HepG2 (cell line): ENCODE results near the gene ZNF530. TPM values are rescaled to one million over a fixed set of nuclear protein-coding genes. Genes with fewer than 3 reads are reported as not detected.

Experiments
- FOXO4 ChIP-seq: sonication (generic); formaldehyde crosslinking; conservative IDR thresholded peaks from 2 replicates; pipeline ENCODE4 v1.8.1; 2023; ENCODE audit warnings: missing genetic modification reagents
- GRHL1 ChIP-seq: sonication (generic); formaldehyde crosslinking; conservative IDR thresholded peaks from 2 replicates; pipeline ENCODE4 v1.8.0; 2022; ENCODE audit warnings: missing genetic modification reagents
- HMGXB3 ChIP-seq: sonication (generic); formaldehyde crosslinking; IDR thresholded peaks from 2 replicates; pipeline ENCODE4 v1.4.0; 2020; ENCODE audit warnings: missing genetic modification reagents, borderline replicate concordance
- HOXA9 ChIP-seq: sonication (generic); formaldehyde crosslinking; IDR thresholded peaks from 2 replicates; pipeline ENCODE4 v1.8.1; 2022; ENCODE audit warnings: missing genetic modification reagents, mild to moderate bottlenecking, moderate library complexity, borderline replicate concordance
- KDM5A ChIP-seq: fragments of 200-600 bp; sonication (generic); IDR thresholded peaks from 2 replicates; pipeline ENCODE4 v1.7.0; 2018; ENCODE audit warnings: antibody characterized with exemption, mild to moderate bottlenecking, low read length, borderline replicate concordance
- MAZ ChIP-seq, 2 experiments: sonication (generic) in 1 of 2; formaldehyde crosslinking in 1 of 2; IDR thresholded peaks; 2 replicates each; pipeline versions ENCODE4 v1.5.0 to v1.6.1; 2012 to 2020; ENCODE audit warnings: low read depth in 2 of 2, mild to moderate bottlenecking in 2 of 2, borderline replicate concordance in 1 of 2, improper control_type of control experiment in 1 of 2, low read length in 1 of 2, missing genetic modification reagents in 1 of 2, moderate library complexity in 1 of 2
- PAXIP1 ChIP-seq: sonication (generic); formaldehyde crosslinking; conservative IDR thresholded peaks from 2 replicates; pipeline ENCODE4 v1.4.0; 2020; ENCODE audit warnings: mild to moderate bottlenecking, missing genetic modification reagents, moderate library complexity
- ZNF598 ChIP-seq: sonication (generic); formaldehyde crosslinking; IDR thresholded peaks from 2 replicates; pipeline ENCODE4 v1.5.1; 2020; ENCODE audit warnings: mild to moderate bottlenecking, missing genetic modification reagents, borderline replicate concordance
- ZSCAN31 ChIP-seq: sonication (generic); formaldehyde crosslinking; IDR thresholded peaks from 2 replicates; pipeline ENCODE4 v1.5.0; 2020; ENCODE audit warnings: low read depth, mild to moderate bottlenecking, missing genetic modification reagents
- ZSCAN5A ChIP-seq: sonication (generic); formaldehyde crosslinking; IDR thresholded peaks from 2 replicates; pipeline ENCODE4 v1.8.0; 2022; ENCODE audit warnings: mild to moderate bottlenecking, missing genetic modification reagents, borderline replicate concordance
- polyA plus RNA-seq, 8 experiments: library from polyadenylated mRNA; depleted of rRNA in 3 of 8; stranded (reverse) in 7 of 8; unstranded in 1 of 8; fragments of >200 nt; fragmentation: Illumina TruSeq in 4 of 8; extraction: Trizol in 4 of 8; gene quantifications; 2 replicates each; pipeline versions ENCODE4 v1.2.1 to v1.2.3, GENCODE V29; 2011 to 2016; ENCODE audit warnings: low read depth in 4 of 8, missing spikeins in 1 of 8, mixed read lengths in 1 of 8; ENCODE audit not compliant: insufficient read depth in 1 of 8
- total RNA-seq, 5 experiments: library from RNA; depleted of rRNA; stranded (reverse); fragments of >200 nt; fragmentation: Illumina TruSeq; extraction: Trizol; gene quantifications; 2 replicates each; pipeline ENCODE4 v1.2.3, GENCODE V29; 2016; ENCODE audit warnings: low read depth in 1 of 5

Gene ZNF530
- total and polyA plus RNA-seq, 2 of the 13 experiments (the other 11 are each of a cell fraction or from before 2014, with no cell fraction given), result 1.1 to 7.8 TPM

- TF ChIP-seq ZSCAN31 (CRISPR knock-in tag), result 0 out of 2 replicates have a peak, but pooled peaks have one; percentile 56
- TF ChIP-seq ZNF598 (CRISPR knock-in tag), result peak; percentile 79
- no peak for TF ChIP-seq GRHL1 (CRISPR knock-in tag)
- TF ChIP-seq PAXIP1, result no peak
- peak; percentile 77 for TF ChIP-seq MAZ (IDR thresholded peaks at IDR 0.05; ENCODE audit: borderline replicate concordance, low read depth, low read length)
- 0 out of 2 replicates have a peak, but pooled peaks have one; percentile 45 for TF ChIP-seq MAZ (CRISPR knock-in tag; IDR thresholded peaks at IDR 0.05; ENCODE audit: low read depth)
- peak; percentile 22; the same call in 1 of the 2 replicates for TF ChIP-seq ZSCAN5A (CRISPR knock-in tag)
- TF ChIP-seq FOXO4 (CRISPR knock-in tag), result no peak
- TF ChIP-seq KDM5A, result peak; percentile 82
- peak; percentile 45; the same call in 1 of the 2 replicates for TF ChIP-seq HMGXB3 (CRISPR knock-in tag)
- no peak for TF ChIP-seq HOXA9 (CRISPR knock-in tag)
These were observed at the start of gene ZNF530 (continued) for GRCh38 chr19:57599761-57600383.
